ENCODE results near the gene RMND5A.

Gene RMND5A

DNA sequence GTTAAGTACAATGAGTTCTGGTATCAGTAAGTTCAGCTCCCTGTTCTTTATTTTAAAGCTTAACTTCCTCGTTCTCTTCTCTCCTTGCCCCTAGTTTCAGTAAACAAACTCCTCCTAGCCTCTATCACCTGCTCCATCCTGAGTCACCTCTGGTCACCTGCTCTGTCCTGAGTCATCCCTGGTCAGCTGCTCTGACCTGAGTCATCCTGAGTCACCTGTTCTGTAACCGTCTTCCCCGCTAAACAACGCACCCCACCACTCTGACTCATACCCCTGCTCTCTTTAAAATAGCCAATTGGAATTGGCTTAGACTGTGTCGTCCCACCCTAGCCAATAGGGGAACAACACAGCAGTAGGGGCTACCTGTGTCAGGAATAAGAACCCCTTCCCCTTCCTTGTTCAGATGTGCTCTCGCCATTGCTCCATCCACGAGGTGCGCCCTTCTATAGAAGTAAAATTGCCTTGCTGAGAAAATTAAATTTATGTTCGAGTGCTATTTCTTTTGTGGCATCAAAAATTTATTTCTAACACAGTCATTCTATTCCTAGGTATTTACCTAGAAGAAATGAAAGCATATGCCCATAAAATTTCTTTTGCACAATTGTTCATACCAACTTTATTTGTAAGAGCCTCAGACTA is 24.9 kb upstream of the RMND5A start:
- in situ Hi-C loops (cut with MboI; ENCODE audit: low sequenced_read_pairs, unreplicated experiment): no loop called here
- TF ChIP-seq, protein P1, sequence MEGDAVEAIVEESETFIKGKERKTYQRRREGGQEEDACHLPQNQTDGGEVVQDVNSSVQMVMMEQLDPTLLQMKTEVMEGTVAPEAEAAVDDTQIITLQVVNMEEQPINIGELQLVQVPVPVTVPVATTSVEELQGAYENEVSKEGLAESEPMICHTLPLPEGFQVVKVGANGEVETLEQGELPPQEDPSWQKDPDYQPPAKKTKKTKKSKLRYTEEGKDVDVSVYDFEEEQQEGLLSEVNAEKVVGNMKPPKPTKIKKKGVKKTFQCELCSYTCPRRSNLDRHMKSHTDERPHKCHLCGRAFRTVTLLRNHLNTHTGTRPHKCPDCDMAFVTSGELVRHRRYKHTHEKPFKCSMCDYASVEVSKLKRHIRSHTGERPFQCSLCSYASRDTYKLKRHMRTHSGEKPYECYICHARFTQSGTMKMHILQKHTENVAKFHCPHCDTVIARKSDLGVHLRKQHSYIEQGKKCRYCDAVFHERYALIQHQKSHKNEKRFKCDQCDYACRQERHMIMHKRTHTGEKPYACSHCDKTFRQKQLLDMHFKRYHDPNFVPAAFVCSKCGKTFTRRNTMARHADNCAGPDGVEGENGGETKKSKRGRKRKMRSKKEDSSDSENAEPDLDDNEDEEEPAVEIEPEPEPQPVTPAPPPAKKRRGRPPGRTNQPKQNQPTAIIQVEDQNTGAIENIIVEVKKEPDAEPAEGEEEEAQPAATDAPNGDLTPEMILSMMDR (IDR thresholded peaks at IDR 0.05; ENCODE audit: borderline replicate concordance, control extremely low read depth, extremely low read depth, insufficient read depth, missing control alignments): no peak
- DNase-seq (ENCODE audit: low spot score): no peak

DNA sequence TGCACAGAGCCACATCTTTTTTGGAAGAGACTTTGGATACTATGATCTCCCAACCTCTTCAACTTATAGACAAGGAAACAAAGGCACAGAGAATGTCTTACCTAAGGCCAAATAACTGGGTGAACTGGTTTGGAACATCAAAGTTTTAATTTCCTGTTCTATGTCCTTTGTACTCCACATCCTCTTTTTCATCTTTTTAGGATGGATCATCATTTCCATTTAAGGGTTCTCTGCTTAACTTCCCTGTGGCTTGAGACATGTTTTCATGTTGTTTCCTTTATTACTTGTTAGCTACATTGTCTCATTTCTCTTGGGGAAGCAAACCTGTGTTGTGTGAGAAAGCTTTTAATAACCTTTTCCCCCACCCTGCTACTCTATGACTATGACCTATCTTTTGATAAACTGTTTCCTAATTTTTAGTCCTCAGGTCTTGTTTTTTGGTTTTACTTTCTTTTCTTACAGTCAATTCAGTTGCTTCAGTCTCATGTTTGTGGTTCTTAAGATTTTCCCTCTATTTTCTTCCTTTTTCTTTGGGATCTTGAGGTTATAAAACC is 22.5 kb upstream of the RMND5A start:
- in situ Hi-C loops (cut with MboI; ENCODE audit: low sequenced_read_pairs, unreplicated experiment): no loop called here
- TF ChIP-seq, protein P1 (IDR thresholded peaks at IDR 0.05; ENCODE audit: borderline replicate concordance, control extremely low read depth, extremely low read depth, insufficient read depth, missing control alignments): no peak
- DNase-seq (ENCODE audit: low spot score): peak; percentile 44

DNA sequence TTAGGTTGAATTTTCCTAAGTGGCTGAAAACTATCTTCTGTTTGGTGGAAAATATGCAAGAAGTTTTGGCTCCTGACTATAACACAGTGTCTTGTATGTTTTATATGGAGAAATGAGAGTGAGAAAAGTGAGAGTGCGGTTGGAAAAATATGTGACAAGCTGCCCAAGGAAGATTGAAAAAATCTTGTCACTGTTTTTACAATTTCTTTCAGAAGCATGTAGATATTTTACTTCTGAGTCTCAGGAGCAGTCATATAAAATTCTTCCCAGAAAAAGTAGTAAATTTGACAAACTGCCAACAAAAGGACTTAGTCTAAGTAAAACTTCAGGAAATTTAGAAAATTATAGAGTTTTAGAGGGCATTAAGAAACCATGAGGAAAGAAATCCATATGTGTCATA is 19.4 kb upstream of the RMND5A start:
- in situ Hi-C loops (cut with MboI; ENCODE audit: low sequenced_read_pairs, unreplicated experiment): no loop called here
- DNase-seq (ENCODE audit: low spot score): no peak
- TF ChIP-seq, protein P1 (IDR thresholded peaks at IDR 0.05; ENCODE audit: borderline replicate concordance, control extremely low read depth, extremely low read depth, insufficient read depth, missing control alignments): no peak

DNA sequence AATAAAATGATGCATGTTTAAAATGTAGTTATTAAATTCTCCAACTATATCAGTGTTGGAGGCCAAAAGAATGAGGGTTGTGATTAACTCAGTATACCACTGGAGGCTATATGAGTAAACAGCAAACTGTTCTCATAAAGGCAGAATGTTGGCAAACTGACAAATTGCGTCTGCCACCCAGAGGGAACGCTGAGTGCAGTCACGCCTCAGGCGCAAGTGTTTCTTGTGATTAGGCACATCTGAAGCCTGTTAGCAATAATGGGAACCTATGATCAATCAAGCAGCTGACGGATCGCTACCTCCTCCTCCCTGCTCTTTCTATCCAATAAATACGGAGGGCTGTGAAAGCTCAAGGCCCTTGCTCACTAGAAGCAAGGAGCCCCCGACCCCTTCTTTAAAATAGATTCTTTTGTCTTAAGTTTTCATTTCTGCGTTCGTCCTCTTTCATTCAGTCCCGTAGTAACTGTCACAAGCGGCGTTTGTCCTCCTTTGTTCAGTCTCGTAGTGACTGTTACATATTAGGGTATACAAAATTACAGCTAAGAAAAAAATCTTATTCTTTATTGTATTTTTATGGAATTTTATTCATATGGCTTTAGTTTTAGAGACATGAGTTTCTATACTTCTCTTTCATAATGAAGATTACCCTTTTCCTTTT is 16.3 kb upstream of the RMND5A start:
- TF ChIP-seq, protein P1 (IDR thresholded peaks at IDR 0.05; ENCODE audit: borderline replicate concordance, control extremely low read depth, extremely low read depth, insufficient read depth, missing control alignments): no peak
- in situ Hi-C loops (cut with MboI; ENCODE audit: low sequenced_read_pairs, unreplicated experiment): no loop called here
- DNase-seq (ENCODE audit: low spot score): no peak

DNA sequence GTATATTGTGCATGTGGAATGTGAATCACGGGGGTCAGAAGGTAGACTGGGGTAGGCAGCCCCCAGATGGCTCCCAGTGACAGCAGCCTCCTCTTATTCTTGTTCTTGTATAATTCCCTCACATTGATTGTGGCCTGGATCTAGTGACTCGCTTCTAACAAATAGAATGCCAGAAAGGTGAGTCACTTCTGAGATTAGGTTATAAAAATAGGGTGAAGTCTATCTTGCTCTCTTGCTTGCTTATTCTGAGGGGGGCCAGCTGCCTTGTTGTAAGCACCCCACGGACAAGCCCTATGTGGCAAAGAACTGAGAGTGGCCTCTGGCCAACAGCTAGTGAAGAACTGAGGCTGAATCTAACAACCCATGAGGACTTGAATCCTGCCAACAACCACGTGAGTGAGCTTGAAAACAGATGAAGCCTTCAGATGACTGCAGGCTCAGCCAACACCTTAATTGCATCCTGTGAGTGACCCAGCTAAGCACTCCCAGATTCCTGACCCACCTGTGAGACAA is 15.6 kb upstream of the RMND5A start:
- TF ChIP-seq, protein P1 (IDR thresholded peaks at IDR 0.05; ENCODE audit: borderline replicate concordance, control extremely low read depth, extremely low read depth, insufficient read depth, missing control alignments): no peak

DNA sequence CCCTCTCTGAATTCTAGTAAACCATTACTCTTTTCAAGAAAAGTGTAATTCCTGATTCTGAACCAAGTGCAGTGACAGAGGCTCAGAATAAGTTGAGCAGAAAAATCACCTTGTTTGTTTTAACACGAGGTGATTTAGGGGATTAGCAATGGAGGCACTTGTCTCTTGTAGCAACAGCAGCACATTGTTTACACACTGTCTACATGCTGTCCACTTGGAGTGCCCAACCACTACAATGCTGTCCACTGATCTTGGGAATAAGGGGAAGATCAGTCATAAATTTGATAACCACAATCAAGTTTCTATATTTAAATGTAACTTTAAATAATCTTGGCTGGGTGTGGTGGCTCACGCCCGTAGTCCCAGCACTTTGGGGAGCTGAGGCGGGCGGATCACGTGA is 13.9 kb upstream of the RMND5A start:
- TF ChIP-seq, protein P1 (IDR thresholded peaks at IDR 0.05; ENCODE audit: borderline replicate concordance, control extremely low read depth, extremely low read depth, insufficient read depth, missing control alignments): no peak
- in situ Hi-C loops (cut with MboI; ENCODE audit: low sequenced_read_pairs, unreplicated experiment): no loop called here

More for the DNA sequence above, 15.6 kb upstream of the RMND5A start:
- no peak for DNase-seq (ENCODE audit: low spot score)
- in situ Hi-C loops (cut with MboI; ENCODE audit: low sequenced_read_pairs, unreplicated experiment): no loop called here

More for the DNA sequence above, 13.9 kb upstream of the RMND5A start:
- no peak for DNase-seq (ENCODE audit: low spot score)
